ENCODE data around the gene SIX2. TPM values are rescaled to one million over a fixed set of nuclear protein-coding genes. Genes with fewer than 3 reads are reported as not detected.

Gene SIX2
- total RNA-seq, 6 donors from 2014 or later: 0.61 to 1.3 (median 1.2) TPM; not detected in 3

- Histone ChIP-seq H3K9me3 (no peaks in the 10 kb centered on the region), H3K4me1 (peaks cover 31 to 60% (median 43%) of the 10 kb centered on the region in 4 donors), H3K4me3 (peak overlapping the region in 2 of 4 donors; percentile 43 to 50), H3K36me3 (no peaks in the 10 kb centered on the region), H3K27me3 (peaks cover 0 to 93% (median 46%) of the 10 kb centered on the region in 4 donors), H3K27ac (no peak overlapping the region)
- ATAC-seq (ENCODE audit: low FRiP score in 2 of 2): no peak
- 34 to 46% methylated on average over 6 of the region's 6 CpGs for WGBS, 2 donors
- no peak for DNase-seq
- TF ChIP-seq EP300 (IDR thresholded peaks at IDR 0.05): no peak
- TF ChIP-seq POLR2AphosphoS5 (IDR thresholded peaks at IDR 0.05): no peak
- TF ChIP-seq POLR2A (IDR thresholded peaks at IDR 0.05): no peak
These were observed 1.3 kb downstream of the SIX2 start for GRCh38 chr2:45007961-45008295.

- TF ChIP-seq POLR2AphosphoS5 (IDR thresholded peaks at IDR 0.05) (no peak), EP300 (IDR thresholded peaks at IDR 0.05) (no peak), CTCF (IDR thresholded peaks at IDR 0.05) (no peak), POLR2A (IDR thresholded peaks at IDR 0.05) (no peak)
- ATAC-seq (ENCODE audit: low FRiP score in 2 of 2) (no peak), DNase-seq (no peak)
- Histone ChIP-seq H3K9me3 (no peaks in the 10 kb centered on the region), H3K36me3 (no peaks in the 10 kb centered on the region), H3K27me3 (peaks cover 0 to 93% (median 44%) of the 10 kb centered on the region in 4 donors), H3K4me1 (peaks cover 31 to 58% (median 42%) of the 10 kb centered on the region in 4 donors), H3K27ac (no peak overlapping the region), H3K4me3 (no peak overlapping the region)
- 62 to 85% methylated on average over 4 to 7 of the region's 7 CpGs for WGBS, 2 donors
These were observed 2.3 kb downstream of the SIX2 start for GRCh38 chr2:45006942-45007287.

DNA sequence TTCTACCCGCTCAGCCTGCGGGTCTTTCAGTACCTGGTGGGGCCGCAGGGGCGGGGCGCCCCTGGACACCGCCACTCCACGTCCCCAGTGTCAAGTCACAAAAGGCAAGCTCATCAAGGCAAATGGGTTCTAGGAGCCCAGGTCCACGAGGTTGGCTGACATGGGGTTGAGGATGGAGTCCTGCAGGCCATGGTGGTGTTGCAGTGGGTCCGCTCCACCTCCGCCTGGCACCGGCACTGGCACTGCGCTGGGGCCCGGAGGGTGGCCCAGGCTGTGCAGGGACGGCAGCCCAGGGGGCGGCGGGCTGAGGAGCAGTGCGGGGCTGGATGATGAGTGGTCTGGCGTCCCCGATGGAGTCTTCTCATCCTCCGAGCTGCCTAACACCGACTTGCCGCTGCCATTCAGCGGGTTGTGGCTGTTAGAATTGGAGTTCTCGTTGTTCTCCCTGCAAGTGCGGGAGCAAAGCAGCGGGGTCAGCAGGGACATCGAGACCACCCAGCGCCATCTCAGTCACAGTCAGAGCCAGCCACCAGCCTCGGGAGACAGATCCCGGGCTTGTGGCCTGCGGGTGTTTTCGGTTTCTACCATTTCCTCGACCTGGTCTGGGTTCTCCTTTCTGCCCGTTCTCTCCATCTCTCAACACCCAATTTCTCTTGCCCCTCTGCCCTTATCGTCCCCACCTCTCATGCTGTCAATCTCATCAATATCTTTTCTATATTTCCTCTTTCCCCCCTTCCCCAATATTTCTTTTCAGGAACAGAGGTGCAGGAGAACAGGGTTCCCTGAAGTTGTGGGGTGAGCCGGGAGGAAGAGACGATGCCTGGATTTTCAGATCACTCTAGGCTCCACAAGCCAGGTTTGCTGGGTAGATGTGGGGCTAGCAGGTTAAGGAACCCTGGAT lies 3.0 kb downstream of the SIX2 start:
- peaks cover 35 to 65% (median 45%) of the 10 kb centered on the region in 4 donors for H3K4me1 ChIP-seq

DNA sequence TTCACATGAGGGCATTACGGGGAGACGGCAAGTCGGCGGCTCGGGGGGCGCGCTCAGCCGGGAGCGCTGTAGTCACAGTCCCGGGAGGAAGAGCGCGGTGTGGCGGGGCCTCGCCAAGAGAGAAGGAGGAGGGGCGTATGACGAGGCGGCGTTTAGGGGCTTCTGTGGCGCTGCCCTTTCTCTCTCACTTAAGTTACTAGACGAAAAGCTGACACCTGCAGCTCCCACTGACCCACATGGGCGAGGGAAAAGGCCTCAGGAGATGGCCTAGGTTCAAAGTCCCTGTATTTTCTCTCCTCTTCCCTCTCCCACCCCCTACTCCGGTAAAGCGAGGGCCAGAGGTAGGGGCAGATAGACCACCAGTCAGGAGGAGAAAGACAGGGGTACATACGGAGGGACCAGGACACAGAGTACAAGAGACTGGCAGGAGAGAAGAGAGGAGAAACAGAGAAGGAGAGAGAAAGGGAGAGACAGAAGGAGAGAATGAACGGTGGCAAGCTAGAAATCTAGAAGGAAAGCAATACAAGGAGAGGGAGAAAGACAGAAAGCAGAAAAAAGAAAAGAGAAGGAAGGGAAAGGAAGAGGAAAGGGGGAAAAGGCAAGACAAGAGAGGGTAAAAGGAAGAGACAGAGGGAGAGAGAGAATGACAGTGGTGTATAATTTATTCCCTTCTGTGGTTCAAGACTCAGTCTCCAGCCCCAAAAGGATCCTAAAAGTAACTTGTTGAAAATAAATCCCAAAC lies 3.8 kb downstream of the SIX2 start:
- DNase-seq (peak in 1 of 2 donors; percentile 73), ATAC-seq (ENCODE audit: low FRiP score in 2 of 2) (no peak)
- no peak for TF ChIP-seq POLR2AphosphoS5 (IDR thresholded peaks at IDR 0.05)
- no peak for TF ChIP-seq POLR2A (IDR thresholded peaks at IDR 0.05)
- TF ChIP-seq EP300 (IDR thresholded peaks at IDR 0.05): no peak
- no peak for TF ChIP-seq CTCF (IDR thresholded peaks at IDR 0.05)
- Histone ChIP-seq H3K27me3 (peaks cover 0 to 93% (median 48%) of the 10 kb centered on the region in 4 donors), H3K36me3 (no peaks in the 10 kb centered on the region), H3K9me3 (no peaks in the 10 kb centered on the region), H3K4me1 (peaks cover 40 to 70% (median 50%) of the 10 kb centered on the region in 4 donors), H3K4me3 (no peak overlapping the region), H3K27ac (no peak overlapping the region)
- WGBS, 2 donors: 14 to 18% methylated on average over 25 of the region's 25 CpGs

More for the DNA sequence above, 3.0 kb downstream of the SIX2 start:
- no peak overlapping the region for H3K27ac ChIP-seq
- WGBS, 2 donors: 34 to 46% methylated on average over 26 to 37 of the region's 37 CpGs
- DNase-seq (peak in 1 of 2 donors; percentile 70), ATAC-seq (ENCODE audit: low FRiP score in 2 of 2) (no peak)
- no peaks in the 10 kb centered on the region for H3K36me3 ChIP-seq
- no peak overlapping the region for H3K4me3 ChIP-seq
- H3K27me3 ChIP-seq: peaks cover 0 to 93% (median 45%) of the 10 kb centered on the region in 4 donors
- H3K9me3 ChIP-seq: no peaks in the 10 kb centered on the region
- TF ChIP-seq CTCF (IDR thresholded peaks at IDR 0.05): no peak
- no peak for TF ChIP-seq POLR2AphosphoS5 (IDR thresholded peaks at IDR 0.05)
- TF ChIP-seq POLR2A (IDR thresholded peaks at IDR 0.05): no peak
- no peak for TF ChIP-seq EP300 (IDR thresholded peaks at IDR 0.05)

- ATAC-seq (ENCODE audit: low FRiP score in 2 of 2): no peak
- Histone ChIP-seq H3K9me3 (no peaks in the 10 kb centered on the region), H3K27me3 (peaks cover 0 to 95% (median 50%) of the 10 kb centered on the region in 4 donors), H3K4me3 (peak overlapping the region in 3 of 4 donors; percentile 2 to 33 (median 24)), H3K4me1 (peaks cover 34 to 66% (median 44%) of the 10 kb centered on the region in 4 donors), H3K27ac (no peak overlapping the region), H3K36me3 (no peaks in the 10 kb centered on the region)
- TF ChIP-seq POLR2AphosphoS5 (IDR thresholded peaks at IDR 0.05) (no peak), CTCF (IDR thresholded peaks at IDR 0.05) (no peak), POLR2A (IDR thresholded peaks at IDR 0.05) (no peak), EP300 (IDR thresholded peaks at IDR 0.05) (no peak)
- 5 to 7% methylated on average over 17 to 44 of the region's 45 CpGs for WGBS, 2 donors
- peak in 1 of 2 donors; percentile 58 for DNase-seq
These were observed 4.6 kb downstream of the SIX2 start for GRCh38 chr2:45004562-45005191.
